IPS DF 4.7 (cell line): ENCODE results near the gene TFDP1.
"Not testable (repeated sequence)": the region's sequence is repeated elsewhere in the genome, so short reads cannot be mapped to it uniquely, and the experiment has no call there.

Experiments
- DNase-seq: peaks from one replicate; pipeline ENCODE4 v3.0.0-alpha.2; 2013; ENCODE audit warnings: low spot score; ENCODE audit errors: extremely low read depth

Gene TFDP1

GRCh38 chr13:113613789-113614379 lies 29.3 kb downstream of the TFDP1 start:
- no peak for DNase-seq

- DNase-seq: no peak
These were observed 31.8 kb downstream of the TFDP1 start for GRCh38 chr13:113616281-113616906.

DNA sequence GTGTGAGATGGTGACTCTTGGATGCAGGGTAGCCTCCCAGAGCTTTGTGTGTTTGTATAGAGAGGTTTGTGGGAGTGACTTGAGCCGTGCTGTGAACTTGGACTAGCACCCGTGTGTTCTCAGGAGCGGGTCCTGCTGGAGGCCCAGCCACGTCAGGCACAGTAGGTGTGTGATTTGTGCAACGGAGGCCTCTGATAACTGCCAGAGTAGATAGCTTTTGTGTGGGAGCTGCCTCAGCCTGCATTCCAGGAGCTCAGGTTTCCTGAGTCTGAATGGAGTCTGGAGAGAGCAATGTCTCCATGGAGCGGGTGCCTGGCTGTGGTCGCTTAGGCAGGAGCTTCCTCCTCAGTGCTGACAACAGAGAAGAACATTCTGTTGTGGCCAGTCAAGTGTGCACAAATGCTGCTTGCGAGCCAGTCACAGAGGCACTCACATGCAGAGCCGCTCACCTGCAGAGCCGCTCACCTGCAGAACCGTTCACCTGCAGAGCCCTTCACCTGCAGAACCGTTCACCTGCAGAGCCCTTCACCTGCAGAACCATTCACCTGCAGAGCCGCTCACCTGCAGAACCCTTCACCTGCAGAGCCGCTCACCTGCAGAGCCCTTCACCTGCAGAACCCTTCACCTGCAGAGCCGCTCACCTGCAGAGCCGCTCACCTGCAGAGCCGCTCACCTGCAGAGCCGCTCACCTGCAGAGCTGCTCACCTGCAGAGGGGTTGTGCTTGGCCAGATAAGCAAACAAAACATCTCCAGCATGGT lies 32.6 kb downstream of the TFDP1 start:
- no peak for DNase-seq

DNA sequence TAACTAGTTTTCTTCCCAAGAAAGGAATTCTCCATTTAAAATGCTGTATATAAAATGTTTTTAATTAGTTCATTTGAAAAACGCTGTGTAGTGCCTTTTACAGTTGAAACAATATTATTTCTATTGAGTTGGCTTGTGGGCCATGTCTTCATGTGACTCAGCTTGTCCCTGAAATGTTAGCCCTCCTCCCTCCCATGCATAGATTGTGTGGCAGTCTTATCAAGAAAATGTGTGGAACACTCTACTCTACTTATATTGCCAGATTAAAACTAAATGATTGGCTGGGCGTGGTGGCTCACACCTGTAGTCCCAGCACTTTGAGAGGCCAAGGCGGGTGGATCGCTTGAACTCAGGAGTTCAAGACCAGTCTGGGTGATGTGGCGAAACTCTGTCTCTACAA lies 33.4 kb downstream of the TFDP1 start:
- no peak for DNase-seq

DNA sequence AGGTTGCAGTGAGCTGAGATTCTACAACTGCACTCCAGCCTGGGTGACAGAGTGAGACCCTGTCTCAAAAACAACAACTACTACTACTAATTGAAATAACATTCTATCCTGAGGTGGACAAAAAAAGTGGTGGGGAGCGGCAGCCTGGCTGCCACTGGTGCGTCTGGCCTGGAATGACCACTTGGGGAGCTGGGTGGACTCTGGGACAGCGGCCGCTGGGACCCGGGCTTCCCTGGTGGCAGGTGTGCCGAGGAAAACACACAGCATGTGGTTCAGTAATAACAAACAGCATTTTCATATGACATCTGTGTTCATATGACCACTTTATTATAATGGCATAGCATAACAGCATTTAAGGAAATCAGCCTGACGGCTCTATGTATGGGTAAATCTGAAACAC lies 33.9 kb downstream of the TFDP1 start:
- DNase-seq: no peak

DNA sequence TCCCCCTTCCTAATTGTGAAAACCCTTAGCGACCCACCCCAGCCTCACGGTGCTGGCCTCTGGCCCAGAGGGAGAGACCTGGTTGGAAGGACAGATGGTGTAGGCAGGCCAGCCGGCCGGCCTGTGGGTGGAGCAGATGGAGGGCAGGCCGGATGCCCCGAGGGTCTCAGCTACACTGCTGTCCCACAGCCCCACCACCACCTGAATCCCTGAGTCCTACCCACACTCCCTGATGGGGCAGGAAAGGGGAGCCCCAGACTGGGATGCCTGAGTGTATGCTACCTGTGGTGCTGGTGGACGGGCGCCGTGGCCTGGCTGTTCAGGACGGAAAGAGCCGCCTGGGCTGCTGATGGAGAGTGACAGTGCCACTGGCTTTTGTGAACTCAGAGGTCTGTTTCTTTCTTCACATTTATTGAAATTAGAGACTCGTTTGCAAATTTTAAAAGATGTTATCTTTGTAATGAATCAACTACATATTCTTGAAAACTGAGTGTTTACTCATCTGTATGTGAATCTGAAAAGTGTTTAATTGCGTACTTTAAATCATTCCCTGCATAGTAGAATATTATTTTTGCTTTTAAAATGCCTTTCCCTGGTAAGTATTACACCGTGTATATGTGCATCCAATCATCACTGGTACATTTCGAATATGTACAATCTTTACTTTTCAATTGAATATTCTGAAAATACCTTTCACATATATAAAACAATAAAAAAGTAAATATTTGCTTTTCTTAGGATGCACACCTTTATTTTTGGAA lies 35.7 kb downstream of the TFDP1 start:
- no peak for DNase-seq

- no peak for DNase-seq
These were observed 36.5 kb downstream of the TFDP1 start for GRCh38 chr13:113621046-113621445.

- DNase-seq: not testable (repeated sequence)
These were observed 36.9 kb downstream of the TFDP1 start for GRCh38 chr13:113621498-113621897.

DNA sequence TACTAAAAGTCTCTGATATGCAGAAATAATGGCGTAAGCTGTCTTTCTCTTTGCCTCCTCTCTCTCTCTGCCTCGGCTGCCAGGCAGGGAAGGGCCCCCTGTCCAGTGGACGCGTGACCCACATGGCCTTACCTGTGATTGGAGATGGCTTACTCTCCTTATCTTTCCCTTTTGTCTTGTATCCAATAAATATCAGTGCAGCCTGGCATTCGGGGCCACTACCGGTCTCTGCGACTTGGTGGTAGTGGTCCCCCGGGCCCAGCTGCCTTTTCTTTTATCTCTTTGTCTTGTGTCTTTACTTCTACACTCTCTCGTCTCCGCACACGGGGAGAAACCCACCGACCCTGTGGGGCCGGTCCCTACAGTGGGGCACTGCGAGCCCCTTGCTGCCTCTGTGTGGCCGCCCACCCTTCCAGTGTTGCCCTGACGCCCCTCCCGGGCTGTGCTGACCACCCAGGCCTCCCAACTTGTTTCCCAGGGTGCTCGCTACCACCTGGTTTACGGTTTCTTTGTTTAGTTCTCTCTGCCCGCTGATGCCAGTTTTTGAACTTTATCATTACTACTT lies 37.5 kb downstream of the TFDP1 start:
- DNase-seq: not testable (repeated sequence)

DNA sequence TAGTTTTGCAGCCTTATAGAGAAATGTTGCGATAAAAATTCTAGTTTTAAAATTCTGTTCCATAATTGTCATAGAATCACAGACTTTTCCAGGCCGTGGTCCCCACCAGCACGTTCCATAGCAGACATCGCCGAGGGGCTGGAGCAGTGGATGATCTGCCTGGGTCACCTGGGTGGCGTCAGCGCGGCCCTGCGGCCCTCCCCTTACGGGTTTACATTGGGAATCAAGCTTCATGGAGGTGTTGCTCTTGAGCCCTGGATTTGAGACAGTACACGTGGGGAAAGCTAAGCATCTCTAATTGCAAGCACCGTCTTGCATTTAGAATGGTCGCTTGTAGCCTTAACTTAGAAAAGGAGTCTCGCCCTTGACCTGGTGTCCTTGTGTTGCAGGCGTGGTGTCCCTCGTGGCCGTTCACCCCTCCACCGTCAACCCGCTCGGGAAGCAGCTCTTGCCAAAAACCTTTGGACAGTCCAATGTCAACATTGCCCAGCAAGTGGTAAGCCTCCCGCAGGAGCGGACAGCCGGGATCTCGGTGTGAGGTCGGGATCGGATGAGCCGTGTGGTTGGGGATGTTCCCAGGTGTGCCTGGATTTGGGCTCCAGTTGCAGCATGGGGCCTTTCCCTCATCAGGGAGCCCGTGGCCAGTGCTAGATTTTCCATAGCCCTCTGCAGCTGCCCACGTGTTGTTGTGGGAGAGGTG lies 38.4 kb downstream of the TFDP1 start:
- DNase-seq: no peak

- no peak for DNase-seq
These were observed 39.1 kb downstream of the TFDP1 start for GRCh38 chr13:113623491-113624234.

- DNase-seq: no peak
These were observed 39.7 kb downstream of the TFDP1 start for GRCh38 chr13:113624235-113624587.

DNA sequence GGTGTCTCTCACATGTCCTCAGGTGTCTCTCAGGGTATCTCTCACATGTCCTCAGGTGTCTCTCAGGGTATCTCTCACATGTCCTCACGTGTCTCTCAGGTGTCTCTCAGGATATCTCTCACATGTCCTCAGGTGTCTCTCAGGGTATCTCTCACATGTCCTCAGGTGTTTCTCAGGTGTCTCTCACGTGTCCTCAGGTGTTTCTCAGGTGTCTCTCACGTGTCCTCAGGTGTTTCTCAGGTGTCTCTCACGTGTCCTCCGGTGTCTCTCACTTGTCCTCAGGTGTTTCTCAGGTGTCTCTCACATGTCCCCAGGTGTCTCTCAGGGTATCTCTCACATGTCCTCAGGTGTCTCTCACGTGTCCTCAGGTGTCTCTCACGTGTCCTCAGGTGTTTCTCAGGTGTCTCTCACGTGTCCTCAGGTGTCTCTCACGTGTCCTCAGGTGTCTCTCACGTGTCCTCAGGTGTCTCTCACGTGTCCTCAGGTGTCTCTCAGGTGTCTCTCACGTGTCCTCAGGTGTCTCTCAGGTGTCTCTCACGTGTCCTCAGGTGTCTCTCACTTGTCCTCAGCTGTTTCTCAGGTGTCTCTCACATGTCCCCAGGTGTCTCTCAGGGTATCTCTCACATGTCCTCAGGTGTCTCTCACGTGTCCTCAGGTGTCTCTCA lies 40.2 kb downstream of the TFDP1 start:
- DNase-seq: not testable (repeated sequence)

- DNase-seq: no peak
These were observed 41.6 kb downstream of the TFDP1 start for GRCh38 chr13:113625965-113626721.

DNA sequence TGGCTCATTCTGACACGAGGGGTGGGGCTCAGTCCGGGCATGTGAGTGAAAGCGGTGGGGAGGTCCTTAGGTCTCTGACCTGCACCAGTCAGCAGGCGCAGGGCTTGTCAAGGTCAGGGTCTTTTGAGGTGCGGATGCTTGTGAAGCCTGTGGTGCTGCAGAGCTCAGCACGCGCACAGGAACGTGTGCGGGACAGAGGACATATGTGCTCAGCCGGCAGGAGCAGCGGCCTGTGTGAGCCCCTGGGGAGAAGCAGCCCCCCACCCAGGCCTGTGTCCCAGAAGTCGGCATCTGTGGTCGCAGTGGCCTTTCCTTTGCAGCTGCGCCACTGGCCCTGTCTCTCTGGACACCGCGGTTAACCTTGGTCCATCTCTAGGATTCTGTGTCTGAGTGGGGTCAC lies 42.6 kb downstream of the TFDP1 start:
- no peak for DNase-seq

GRCh38 chr13:113628291-113629270 lies 44.0 kb downstream of the TFDP1 start:
- DNase-seq: no peak

DNA sequence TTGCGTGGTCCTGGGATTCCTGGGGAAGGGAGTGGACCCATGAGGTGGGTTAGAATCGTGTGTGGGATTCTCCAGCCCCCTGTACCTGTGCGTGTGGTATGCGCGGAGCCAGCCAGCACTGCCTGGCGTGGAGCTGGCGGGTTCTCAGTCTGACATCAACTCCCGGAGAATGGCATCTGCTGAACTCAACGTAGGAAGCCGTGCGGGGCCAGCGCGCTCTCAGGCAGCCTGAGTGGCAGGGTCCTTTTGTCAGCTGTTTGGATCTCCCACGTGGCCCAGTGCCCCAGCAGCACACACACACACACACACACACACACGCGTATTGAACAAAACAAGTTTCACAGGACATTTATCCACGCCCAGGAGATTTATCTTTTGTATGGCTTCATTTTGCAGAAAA lies 45.3 kb downstream of the TFDP1 start:
- no peak for DNase-seq

DNA sequence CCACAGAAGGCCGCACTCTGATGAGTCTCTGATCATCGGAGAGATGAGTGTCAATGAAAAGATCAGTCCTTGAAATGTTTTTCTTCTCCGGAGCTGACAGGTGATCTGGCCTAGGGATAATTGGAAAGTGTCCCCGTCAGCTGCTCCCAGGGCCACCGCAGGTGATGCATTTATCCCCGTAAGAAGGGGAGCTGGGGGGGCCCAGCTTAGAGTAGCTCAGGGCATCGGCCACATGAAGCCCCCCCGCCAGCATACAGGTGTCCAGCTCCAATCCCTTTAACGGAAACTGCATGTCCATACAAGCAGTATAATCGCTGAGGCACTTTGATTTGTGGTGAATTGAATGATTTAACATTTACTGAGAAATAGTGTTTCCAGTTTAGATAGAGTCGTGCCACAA lies 45.7 kb downstream of the TFDP1 start:
- DNase-seq: no peak
